Measurements from ENCODE around the gene LCT.

- no peak for TF ChIP-seq HDAC2 (IDR thresholded peaks at IDR 0.05)
- TF ChIP-seq NFE2L2 (conservative IDR thresholded peaks at IDR 0.05; ENCODE audit: low read length) = no peak
- no peak for TF ChIP-seq CTCF (IDR thresholded peaks at IDR 0.05)
- no peak for TF ChIP-seq RAD21 (conservative IDR thresholded peaks at IDR 0.05 in 1 of 2, IDR thresholded peaks at IDR 0.05 in 1 of 2)
- TF ChIP-seq TFCP2L1 (CRISPR knock-in tag; IDR thresholded peaks at IDR 0.05) = no peak
- TF ChIP-seq POLR2A (IDR thresholded peaks at IDR 0.05; ENCODE audit: low read length) = no peak
- TF ChIP-seq RFX5 (IDR thresholded peaks at IDR 0.05) = no peak
- TF ChIP-seq RCOR1 (IDR thresholded peaks at IDR 0.05; ENCODE audit: low read depth, low read length) = no peak
- no peak for TF ChIP-seq JUNB (IDR thresholded peaks at IDR 0.05)
- TF ChIP-seq REST (IDR thresholded peaks at IDR 0.05) = no peak
- no peak for TF ChIP-seq ZC3H11A (IDR thresholded peaks at IDR 0.05)
- no peak for TF ChIP-seq FOXS1 (CRISPR knock-in tag; IDR thresholded peaks at IDR 0.05)
- no peak for TF ChIP-seq MAX (IDR thresholded peaks at IDR 0.05)
- TF ChIP-seq, protein P1, sequence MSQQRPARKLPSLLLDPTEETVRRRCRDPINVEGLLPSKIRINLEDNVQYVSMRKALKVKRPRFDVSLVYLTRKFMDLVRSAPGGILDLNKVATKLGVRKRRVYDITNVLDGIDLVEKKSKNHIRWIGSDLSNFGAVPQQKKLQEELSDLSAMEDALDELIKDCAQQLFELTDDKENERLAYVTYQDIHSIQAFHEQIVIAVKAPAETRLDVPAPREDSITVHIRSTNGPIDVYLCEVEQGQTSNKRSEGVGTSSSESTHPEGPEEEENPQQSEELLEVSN (IDR thresholded peaks at IDR 0.05; ENCODE audit: borderline replicate concordance, low read depth) = no peak
These were observed 40.4 kb downstream of the LCT start for GRCh38 chr2:135796606-135797005.
